Measurements from ENCODE around the gene SNAPC3.
A peak's percentile ranks its signal among the peaks of the same experiment; 100 is the strongest.
"Not testable (repeated sequence)": the region's sequence is repeated elsewhere in the genome, so short reads cannot be mapped to it uniquely, and the experiment has no call there.

Gene SNAPC3

GRCh38 chr9:15422372-15423230, at the start of gene SNAPC3:
TSS of gene SNAPC3 (plus strand) at chr9:15422876. CDS start at chr9:15422880, 4 bp downstream.
- peak; percentile 81 to 85 for DNase-seq (ENCODE audit: low read depth in 2 of 2, low spot score in 1 of 2)

GRCh38 chr9:15373881-15374280, 48.8 kb upstream of the SNAPC3 start:
- no peak for DNase-seq (ENCODE audit: low read depth in 2 of 2, low spot score in 1 of 2)

GRCh38 chr9:15374310-15374709, 48.4 kb upstream of the SNAPC3 start:
- DNase-seq (ENCODE audit: low read depth in 2 of 2, low spot score in 1 of 2), result no peak

GRCh38 chr9:15374825-15375224, 47.9 kb upstream of the SNAPC3 start:
- DNase-seq (ENCODE audit: low read depth in 2 of 2, low spot score in 1 of 2), result no peak

GRCh38 chr9:15377625-15378540, 44.8 kb upstream of the SNAPC3 start:
- no peak for DNase-seq (ENCODE audit: low read depth in 2 of 2, low spot score in 1 of 2)

GRCh38 chr9:15379317-15379716, 43.4 kb upstream of the SNAPC3 start:
- DNase-seq (ENCODE audit: low read depth in 2 of 2, low spot score in 1 of 2), result not testable (repeated sequence)

- DNase-seq (ENCODE audit: low read depth in 2 of 2, low spot score in 1 of 2), result not testable (repeated sequence)
Measured at GRCh38 chr9:15379888-15380287, 42.8 kb upstream of the SNAPC3 start.

- no peak for DNase-seq (ENCODE audit: low read depth in 2 of 2, low spot score in 1 of 2)
Measured at GRCh38 chr9:15381491-15381890, 41.2 kb upstream of the SNAPC3 start.

- no peak for DNase-seq (ENCODE audit: low read depth in 2 of 2, low spot score in 1 of 2)
Measured at GRCh38 chr9:15386465-15386864, 36.2 kb upstream of the SNAPC3 start.

- DNase-seq (ENCODE audit: low read depth in 2 of 2, low spot score in 1 of 2), result no peak
Measured at GRCh38 chr9:15389173-15389572, 33.5 kb upstream of the SNAPC3 start.

- no peak for DNase-seq (ENCODE audit: low read depth in 2 of 2, low spot score in 1 of 2)
Measured at GRCh38 chr9:15389631-15390030, 33.0 kb upstream of the SNAPC3 start.

GRCh38 chr9:15390201-15390600, 32.5 kb upstream of the SNAPC3 start:
- DNase-seq (ENCODE audit: low read depth in 2 of 2, low spot score in 1 of 2), result no peak

GRCh38 chr9:15392363-15392762, 30.3 kb upstream of the SNAPC3 start:
- DNase-seq (ENCODE audit: low read depth in 2 of 2, low spot score in 1 of 2), result no peak

- DNase-seq (ENCODE audit: low read depth in 2 of 2, low spot score in 1 of 2), result no peak
Measured at GRCh38 chr9:15400281-15400941, 22.3 kb upstream of the SNAPC3 start.

- DNase-seq (ENCODE audit: low read depth in 2 of 2, low spot score in 1 of 2), result no peak
Measured at GRCh38 chr9:15401266-15401665, 21.4 kb upstream of the SNAPC3 start.

- DNase-seq (ENCODE audit: low read depth in 2 of 2, low spot score in 1 of 2), result no peak
Measured at GRCh38 chr9:15403155-15403554, 19.5 kb upstream of the SNAPC3 start.

- no peak for DNase-seq (ENCODE audit: low read depth in 2 of 2, low spot score in 1 of 2)
Measured at GRCh38 chr9:15404171-15404570, 18.5 kb upstream of the SNAPC3 start.

- DNase-seq (ENCODE audit: low read depth in 2 of 2, low spot score in 1 of 2), result no peak
Measured at GRCh38 chr9:15416880-15417279, 5.8 kb upstream of the SNAPC3 start.

- DNase-seq (ENCODE audit: low read depth in 2 of 2, low spot score in 1 of 2), result no peak
Measured at GRCh38 chr9:15417626-15418025, 5.0 kb upstream of the SNAPC3 start.

GRCh38 chr9:15420796-15421195, 1.9 kb upstream of the SNAPC3 start:
- DNase-seq (ENCODE audit: low read depth in 2 of 2, low spot score in 1 of 2), result no peak

- DNase-seq (ENCODE audit: low read depth in 2 of 2, low spot score in 1 of 2), result no peak
Measured at GRCh38 chr9:15421532-15421931, 1.1 kb upstream of the SNAPC3 start.

Data from stimulated activated CD8-positive, alpha-beta memory T cell treated with anti-CD3 and anti-CD28 coated beads, Interleukin-4, amount 100 ng/mL, for 4 hours (primary cell).